Liver (tissue), 9 donors: ENCODE results near the gene EHF. TPM values are rescaled to one million over a fixed set of nuclear protein-coding genes. Genes with fewer than 3 reads are reported as not detected.
"Not testable (repeated sequence)": the region's sequence is repeated elsewhere in the genome, so short reads cannot be mapped to it uniquely, and the experiment has no call there.

ENCODE experiments used
- DNase-seq: peaks from one replicate; pipeline ENCODE4 v3.0.0-alpha.2; 2017; ENCODE audit warnings: low spot score
- H3K27ac ChIP-seq, 2 donors: one replicate each; pipeline ENCODE4 v1.7.0; 2013; ENCODE audit warnings: inconsistent platforms in 2 of 2, low read length in 2 of 2, control low read depth in 1 of 2, low read depth in 1 of 2, mild to moderate bottlenecking in 1 of 2
- H3K27me3 ChIP-seq, 4 donors: one replicate each; pipeline versions ENCODE4 v1.6.1 to v1.7.0; 2013; ENCODE audit warnings: low read length in 3 of 4, inconsistent platforms in 1 of 4, mild to moderate bottlenecking in 1 of 4, moderate library complexity in 1 of 4; ENCODE audit not compliant: control insufficient read depth in 4 of 4, insufficient read depth in 4 of 4
- H3K36me3 ChIP-seq, 4 donors: one replicate each; pipeline versions ENCODE4 v1.6.1 to v1.7.0; 2013; ENCODE audit warnings: low read length in 3 of 4, mild to moderate bottlenecking in 3 of 4, low read depth in 1 of 4, moderate library complexity in 1 of 4; ENCODE audit not compliant: control insufficient read depth in 4 of 4, insufficient read depth in 3 of 4
- H3K4me1 ChIP-seq, 4 donors: one replicate each; pipeline versions ENCODE4 v1.6.1 to v1.7.0; 2013; ENCODE audit warnings: low read length in 3 of 4, mild to moderate bottlenecking in 3 of 4, moderate library complexity in 1 of 4; ENCODE audit not compliant: control insufficient read depth in 4 of 4, insufficient read depth in 4 of 4
- H3K4me3 ChIP-seq, 3 donors: one replicate each; pipeline versions ENCODE4 v1.6.1 to v1.7.0; 2013; ENCODE audit warnings: low read length in 3 of 3, control low read depth in 1 of 3, low read depth in 1 of 3, mild to moderate bottlenecking in 1 of 3
- H3K9ac ChIP-seq, 2 donors: one replicate each; pipeline ENCODE4 v1.7.0; 2013; ENCODE audit warnings: low read length in 2 of 2, mild to moderate bottlenecking in 2 of 2, moderate library complexity in 2 of 2, control low read depth in 1 of 2, low read depth in 1 of 2
- H3K9me3 ChIP-seq, 4 donors: one replicate each; pipeline versions ENCODE4 v1.6.1 to v1.7.0; 2013; ENCODE audit warnings: low read length in 3 of 4; ENCODE audit not compliant: control insufficient read depth in 4 of 4
- ATF3 ChIP-seq: IDR thresholded peaks from 2 replicates; pipeline ENCODE4 v1.6.1; 2016; ENCODE audit warnings: antibody characterized with exemption
- CTCF ChIP-seq: fragments of 150-350 bp; IDR thresholded peaks from 2 replicates; pipeline ENCODE4 v1.5.1; 2017; ENCODE audit warnings: improper control_type of control experiment, low read depth, low read length; ENCODE audit not compliant: missing input control
- EGR1 ChIP-seq, 2 donors: IDR thresholded peaks; 2 replicates each; pipeline ENCODE4 v1.6.1; 2016 to 2018; ENCODE audit warnings: antibody characterized with exemption in 2 of 2, low read depth in 2 of 2
- FOXA1 ChIP-seq: IDR thresholded peaks from 2 replicates; pipeline ENCODE4 v1.6.1; 2016; ENCODE audit warnings: antibody characterized with exemption
- FOXA2 ChIP-seq: IDR thresholded peaks from 2 replicates; pipeline ENCODE4 v1.6.1; 2016; ENCODE audit warnings: antibody characterized with exemption
- GABPA ChIP-seq, 2 donors: IDR thresholded peaks in 1 of 2; conservative IDR thresholded peaks in 1 of 2; 2 replicates each; pipeline ENCODE4 v1.6.1; 2016; ENCODE audit warnings: antibody characterized with exemption in 2 of 2, mild to moderate bottlenecking in 1 of 2, moderate library complexity in 1 of 2
- HNF4A ChIP-seq, 2 donors: conservative IDR thresholded peaks; 2 replicates each; pipeline ENCODE4 v1.6.1; 2016; ENCODE audit warnings: antibody characterized with exemption in 2 of 2, mild to moderate bottlenecking in 2 of 2
- HNF4G ChIP-seq: IDR thresholded peaks from 2 replicates; pipeline ENCODE4 v1.6.1; 2016; ENCODE audit warnings: antibody characterized with exemption
- JUND ChIP-seq, 2 donors: IDR thresholded peaks; 2 replicates each; pipeline ENCODE4 v1.6.1; 2016; ENCODE audit warnings: antibody characterized with exemption in 2 of 2
- MAX ChIP-seq: IDR thresholded peaks from 2 replicates; pipeline ENCODE4 v1.6.1; 2016; ENCODE audit warnings: antibody characterized with exemption
- NR2F2 ChIP-seq: IDR thresholded peaks from 2 replicates; pipeline ENCODE4 v1.6.1; 2016; ENCODE audit warnings: antibody characterized with exemption
- RAD21 ChIP-seq, 2 donors: IDR thresholded peaks; 2 replicates each; pipeline ENCODE4 v1.6.1; 2016; ENCODE audit warnings: antibody characterized with exemption in 2 of 2, mild to moderate bottlenecking in 2 of 2
- RXRA ChIP-seq, 2 donors: IDR thresholded peaks; 2 replicates each; pipeline ENCODE4 v1.6.1; 2017 to 2018; ENCODE audit warnings: antibody characterized with exemption in 2 of 2, mild to moderate bottlenecking in 1 of 2
- SP1 ChIP-seq: IDR thresholded peaks from 2 replicates; pipeline ENCODE4 v1.6.1; 2018; ENCODE audit warnings: antibody characterized with exemption, mild to moderate bottlenecking
- TAF1 ChIP-seq: conservative IDR thresholded peaks from 2 replicates; pipeline ENCODE4 v1.6.1; 2016; ENCODE audit warnings: antibody characterized with exemption, mild to moderate bottlenecking
- YY1 ChIP-seq: IDR thresholded peaks from 2 replicates; pipeline ENCODE4 v1.6.1; 2016; ENCODE audit warnings: antibody characterized with exemption, mild to moderate bottlenecking
- ZBTB33 ChIP-seq: IDR thresholded peaks from 2 replicates; pipeline ENCODE4 v1.6.1; 2016; ENCODE audit warnings: antibody characterized with exemption
- WGBS: extraction: QIAGEN DNeasy Blood & Tissue Kit; methylation state at CpG from one replicate; pipeline ENCODE4 v1.1.7; 2013; 5-methylcytosine and 5-hydroxymethylcytosine counted together
- polyA plus RNA-seq, 2 donors: library from polyadenylated mRNA; stranded (reverse) in 1 of 2; unstranded in 1 of 2; fragments of 200-250 nt in 1 of 2; fragments of >200 nt in 1 of 2; fragmentation: Nextera tagmentation in 1 of 2; extraction: Ambion mirVana in 1 of 2; gene quantifications; one replicate each; pipeline versions ENCODE4 v1.2.1 to v1.2.3, GENCODE V29; 2013 to 2015
- total RNA-seq, 2 donors: library from RNA; depleted of rRNA; stranded (reverse); fragments of >200 nt; gene quantifications; one replicate each; pipeline ENCODE4 v1.2.3, GENCODE V29; 2014
- donor health status: healthy.
- donor health status: healthy.
- donor health status: healthy.
- donor health status: healthy.
- donor health status: healthy.

EHF gene
- total and polyA plus RNA-seq, 4 donors, result 0.85 to 5.9 (median 2.6) TPM

GRCh38 chr11:34588023-34588422, 32.9 kb upstream of the EHF start:
- no peak overlapping the region for H3K4me3 ChIP-seq
- no peak overlapping the region for H3K9ac ChIP-seq
- H3K27me3 ChIP-seq, result no peaks in the 10 kb centered on the region
- no peaks in the 10 kb centered on the region for H3K9me3 ChIP-seq
- H3K27ac ChIP-seq, result no peak overlapping the region
- no peak for DNase-seq
- no peak for TF ChIP-seq GABPA (IDR thresholded peaks at IDR 0.05 in 1 of 2, conservative IDR thresholded peaks at IDR 0.05 in 1 of 2)
- TF ChIP-seq YY1, result no peak
- no peak for TF ChIP-seq EGR1 (IDR thresholded peaks at IDR 0.05; ENCODE audit: low read depth in 2 of 2)
- TF ChIP-seq RAD21 (IDR thresholded peaks at IDR 0.05), result no peak
- no peak for TF ChIP-seq FOXA2
- no peak for TF ChIP-seq HNF4G
- no peak for TF ChIP-seq NR2F2
- no peak for TF ChIP-seq JUND (IDR thresholded peaks at IDR 0.05)
- TF ChIP-seq HNF4A (conservative IDR thresholded peaks at IDR 0.05), result no peak
- no peak for TF ChIP-seq RXRA (IDR thresholded peaks at IDR 0.05)
- no peak for TF ChIP-seq ATF3
- no peak for TF ChIP-seq FOXA1
- TF ChIP-seq CTCF, result no peak
- TF ChIP-seq SP1, result no peak
- TF ChIP-seq ZBTB33, result no peak
- TF ChIP-seq TAF1, result no peak
- TF ChIP-seq MAX, result no peak
- H3K36me3 ChIP-seq, result no peaks in the 10 kb centered on the region
- 65% methylated on average over 2 of the region's 2 CpGs for WGBS
- H3K4me1 ChIP-seq, result peaks cover 0 to 3% (median 0%) of the 10 kb centered on the region in 4 donors

- Histone ChIP-seq H3K27ac (no peak overlapping the region), H3K9ac (no peak overlapping the region), H3K36me3 (no peaks in the 10 kb centered on the region), H3K4me1 (peaks cover 0 to 3% (median 0%) of the 10 kb centered on the region in 4 donors), H3K4me3 (no peak overlapping the region), H3K9me3 (no peaks in the 10 kb centered on the region), H3K27me3 (no peaks in the 10 kb centered on the region)
- DNase-seq, result no peak
- TF ChIP-seq HNF4G, result no peak
- 87% methylated on average over 4 of the region's 4 CpGs for WGBS
These were observed 32.2 kb upstream of the EHF start for GRCh38 chr11:34588701-34589100.

GRCh38 chr11:34589177-34589576, 31.7 kb upstream of the EHF start:
- H3K9ac ChIP-seq, H3K27me3 ChIP-seq, H3K4me3 ChIP-seq, H3K36me3 ChIP-seq, H3K27ac ChIP-seq, H3K4me1 ChIP-seq, DNase-seq, H3K9me3 ChIP-seq: not testable (repeated sequence)
- 91% methylated on average over 7 of the region's 7 CpGs for WGBS
